LNCaP clone FGC (cell line): ENCODE measurements around the gene PTPN18.
A peak's percentile ranks its signal among the peaks of the same experiment; 100 is the strongest.

ENCODE experiments used
- DNase-seq: peaks from one replicate; pipeline ENCODE4 v3.0.0-alpha.2; 2011; ENCODE audit warnings: low read depth
- H3K4me3 ChIP-seq: 2 replicates; pipeline ENCODE4 v1.5.1; 2011; ENCODE audit warnings: mild to moderate bottlenecking, low read depth, low read length, control low read depth
- TF ChIP-seq, protein P1 (sequence below): IDR thresholded peaks from 2 replicates; pipeline ENCODE4 v1.5.1; 2012; ENCODE audit warnings: mild to moderate bottlenecking; ENCODE audit not compliant: control insufficient read depth, insufficient read depth; ENCODE audit errors: extremely low read depth

Gene PTPN18, protein sequence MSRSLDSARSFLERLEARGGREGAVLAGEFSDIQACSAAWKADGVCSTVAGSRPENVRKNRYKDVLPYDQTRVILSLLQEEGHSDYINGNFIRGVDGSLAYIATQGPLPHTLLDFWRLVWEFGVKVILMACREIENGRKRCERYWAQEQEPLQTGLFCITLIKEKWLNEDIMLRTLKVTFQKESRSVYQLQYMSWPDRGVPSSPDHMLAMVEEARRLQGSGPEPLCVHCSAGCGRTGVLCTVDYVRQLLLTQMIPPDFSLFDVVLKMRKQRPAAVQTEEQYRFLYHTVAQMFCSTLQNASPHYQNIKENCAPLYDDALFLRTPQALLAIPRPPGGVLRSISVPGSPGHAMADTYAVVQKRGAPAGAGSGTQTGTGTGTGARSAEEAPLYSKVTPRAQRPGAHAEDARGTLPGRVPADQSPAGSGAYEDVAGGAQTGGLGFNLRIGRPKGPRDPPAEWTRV

DNA sequence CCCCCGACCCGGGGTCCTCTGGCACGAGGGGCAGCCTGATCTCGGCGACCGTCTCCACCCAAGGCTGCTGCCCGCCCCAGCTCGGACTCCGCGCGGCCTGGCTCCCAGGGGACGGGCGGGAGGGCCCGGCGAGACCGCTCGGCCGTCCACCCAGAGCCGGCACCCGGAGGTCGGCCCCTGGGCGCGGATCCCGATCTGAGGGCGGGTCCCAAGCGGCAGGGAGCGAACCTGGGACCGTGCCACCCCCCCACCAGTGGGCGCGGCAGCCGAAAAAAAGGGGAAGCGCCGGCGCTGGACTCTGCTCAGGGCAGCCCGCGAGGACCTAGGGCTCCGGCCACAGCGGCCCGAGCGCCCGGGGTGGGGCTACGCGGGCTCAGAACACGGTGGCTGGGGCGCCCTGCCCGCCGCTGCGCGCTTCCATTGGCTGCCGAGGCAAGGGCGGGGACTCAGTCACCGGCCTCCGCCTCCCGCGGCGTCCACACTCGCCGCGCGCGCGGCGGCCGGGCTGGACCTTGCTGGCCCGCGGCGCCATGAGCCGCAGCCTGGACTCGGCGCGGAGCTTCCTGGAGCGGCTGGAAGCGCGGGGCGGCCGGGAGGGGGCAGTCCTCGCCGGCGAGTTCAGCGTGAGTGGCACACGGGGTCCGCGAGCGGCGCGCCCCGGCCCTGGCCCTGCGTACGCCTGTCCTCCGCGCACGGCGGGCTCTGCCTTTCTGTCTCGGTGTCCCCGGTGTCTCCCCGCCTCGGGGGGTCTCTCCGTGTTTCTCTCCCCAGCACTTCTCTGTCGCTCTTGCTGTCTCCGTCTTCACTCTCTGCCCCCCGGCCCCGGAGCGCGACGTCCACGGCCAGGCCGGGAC, at the start of gene PTPN18:
PTPN18 (plus strand) TSS at position 479 of the 854 bp plus-strand sequence; CDS start at position 531, 52 bp downstream.
- peak; percentile 56 for DNase-seq
- TF ChIP-seq, protein P1, sequence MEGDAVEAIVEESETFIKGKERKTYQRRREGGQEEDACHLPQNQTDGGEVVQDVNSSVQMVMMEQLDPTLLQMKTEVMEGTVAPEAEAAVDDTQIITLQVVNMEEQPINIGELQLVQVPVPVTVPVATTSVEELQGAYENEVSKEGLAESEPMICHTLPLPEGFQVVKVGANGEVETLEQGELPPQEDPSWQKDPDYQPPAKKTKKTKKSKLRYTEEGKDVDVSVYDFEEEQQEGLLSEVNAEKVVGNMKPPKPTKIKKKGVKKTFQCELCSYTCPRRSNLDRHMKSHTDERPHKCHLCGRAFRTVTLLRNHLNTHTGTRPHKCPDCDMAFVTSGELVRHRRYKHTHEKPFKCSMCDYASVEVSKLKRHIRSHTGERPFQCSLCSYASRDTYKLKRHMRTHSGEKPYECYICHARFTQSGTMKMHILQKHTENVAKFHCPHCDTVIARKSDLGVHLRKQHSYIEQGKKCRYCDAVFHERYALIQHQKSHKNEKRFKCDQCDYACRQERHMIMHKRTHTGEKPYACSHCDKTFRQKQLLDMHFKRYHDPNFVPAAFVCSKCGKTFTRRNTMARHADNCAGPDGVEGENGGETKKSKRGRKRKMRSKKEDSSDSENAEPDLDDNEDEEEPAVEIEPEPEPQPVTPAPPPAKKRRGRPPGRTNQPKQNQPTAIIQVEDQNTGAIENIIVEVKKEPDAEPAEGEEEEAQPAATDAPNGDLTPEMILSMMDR, result peak; percentile 57
- H3K4me3 ChIP-seq, result peak within 1 kb of the TSS; percentile 68

DNA sequence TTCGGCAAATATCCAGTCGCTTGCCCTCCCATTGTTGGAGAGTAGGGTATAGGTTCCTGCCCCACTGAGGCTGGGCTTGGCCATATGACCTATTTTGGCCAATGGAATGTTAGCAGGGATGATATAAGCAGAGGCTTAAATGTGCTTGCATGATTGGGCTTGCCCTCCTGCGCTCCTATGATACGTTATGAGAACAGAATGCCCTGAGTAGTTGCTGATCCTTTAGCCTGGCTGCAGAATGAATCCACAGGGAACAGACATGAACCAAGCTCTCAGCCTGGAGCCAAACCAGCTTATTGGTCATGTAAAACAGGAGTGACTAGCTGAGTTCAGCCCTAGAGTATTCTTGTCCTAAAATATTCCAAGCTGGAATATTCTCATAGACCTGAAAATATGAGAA, 48.0 kb upstream of the PTPN18 start:
- H3K4me3 ChIP-seq, result no peak overlapping the region
- TF ChIP-seq, protein P1, result no peak
- no peak for DNase-seq

DNA sequence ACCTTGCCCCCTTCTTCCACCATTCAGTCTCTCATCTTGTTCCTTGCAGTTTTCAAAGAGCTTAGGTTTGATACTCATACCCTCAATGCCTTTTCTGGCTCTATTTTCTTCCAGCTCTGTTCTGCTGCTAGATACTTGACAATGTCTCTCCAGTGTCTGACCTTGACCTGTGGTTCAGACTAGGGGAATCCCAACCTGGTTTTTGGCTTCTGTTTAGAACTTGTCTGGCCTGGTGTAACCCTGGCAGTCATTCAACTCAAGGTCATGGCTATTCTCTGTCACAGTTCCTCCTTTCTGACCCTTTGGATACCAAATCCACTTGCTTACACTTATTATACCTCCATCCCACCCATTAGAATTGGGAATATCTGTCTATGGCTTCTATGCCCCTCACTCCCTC, 45.0 kb upstream of the PTPN18 start:
- TF ChIP-seq, protein P1, result no peak
- no peak for DNase-seq
- H3K4me3 ChIP-seq, result no peak overlapping the region

DNA sequence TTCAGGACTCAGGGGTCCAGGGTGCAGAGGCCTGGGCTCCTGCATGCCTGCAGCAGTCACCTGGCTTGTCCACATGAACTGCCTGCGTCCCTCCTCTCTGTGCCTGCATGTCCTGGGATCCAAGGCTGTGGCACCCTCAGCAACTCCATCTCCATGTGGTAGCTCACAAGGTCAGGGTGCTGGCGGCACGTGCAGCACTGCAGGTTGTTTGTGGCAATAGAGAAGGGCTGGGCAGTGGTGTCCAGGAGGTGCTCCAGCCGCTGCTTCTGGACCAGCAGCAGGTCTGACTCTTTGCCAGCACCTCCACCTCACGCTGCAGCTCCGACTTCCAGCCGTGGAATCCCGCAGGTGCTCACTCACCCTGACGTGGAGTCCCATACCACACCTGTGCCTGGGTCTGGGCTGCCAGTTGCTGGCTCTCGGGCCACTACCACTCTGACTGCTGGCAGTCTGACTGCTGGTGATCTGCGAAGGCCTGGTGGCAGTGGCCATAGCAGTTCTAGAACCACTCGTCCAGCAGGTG, 42.0 kb upstream of the PTPN18 start:
- TF ChIP-seq, protein P1, result no peak
- DNase-seq, result no peak

DNA sequence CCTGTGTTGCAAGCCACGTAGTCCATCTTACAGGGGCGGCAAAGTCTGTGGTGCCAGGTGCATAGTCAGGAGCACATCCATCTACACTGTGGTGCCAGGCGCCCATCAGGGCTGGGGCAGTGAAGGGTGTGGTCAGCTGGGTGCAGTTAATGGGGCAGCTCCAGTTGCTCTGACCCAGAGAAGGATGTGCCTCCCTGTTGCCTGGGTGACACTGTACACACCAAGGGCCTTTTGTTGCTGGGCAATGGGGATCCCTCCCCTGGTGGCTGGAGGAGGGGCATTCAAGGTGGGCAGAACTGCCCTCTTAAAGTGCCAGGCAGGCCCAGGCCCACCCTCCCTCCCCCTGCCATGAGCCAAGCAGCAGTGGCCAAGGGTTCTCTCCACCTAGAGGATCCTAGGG, 41.5 kb upstream of the PTPN18 start:
- TF ChIP-seq, protein P1, result no peak
- no peak overlapping the region for H3K4me3 ChIP-seq
- no peak for DNase-seq

More for the DNA sequence above, 42.0 kb upstream of the PTPN18 start:
- no peak overlapping the region for H3K4me3 ChIP-seq

DNA sequence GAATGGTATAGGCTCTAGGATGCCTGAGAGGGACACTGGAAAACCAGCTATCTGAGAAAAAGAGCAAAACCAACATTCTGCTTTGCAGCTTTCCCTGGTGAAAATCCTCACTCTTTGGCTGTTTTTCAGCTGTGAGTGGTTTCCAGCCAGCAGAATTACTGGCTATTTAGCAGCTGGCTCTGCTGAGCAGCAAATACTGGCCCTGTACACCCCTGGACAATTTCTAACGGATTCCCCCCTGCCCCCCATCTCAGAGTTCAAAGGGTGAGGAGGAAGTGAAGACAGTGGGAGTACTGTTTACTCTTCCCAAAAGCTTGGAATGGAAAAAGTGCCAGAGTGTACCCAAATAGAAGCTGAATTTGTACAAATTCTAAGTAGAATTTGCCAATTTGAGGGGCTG, 39.3 kb upstream of the PTPN18 start:
- H3K4me3 ChIP-seq, result no peak overlapping the region
- no peak for DNase-seq
- TF ChIP-seq, protein P1, result no peak
